ENCODE measurements around the gene TSPAN9. TPM values are rescaled to one million over a fixed set of nuclear protein-coding genes. Genes with fewer than 3 reads are reported as not detected.

The TSPAN9 gene
- total RNA-seq, 1 donor, result 13.0 TPM

DNA sequence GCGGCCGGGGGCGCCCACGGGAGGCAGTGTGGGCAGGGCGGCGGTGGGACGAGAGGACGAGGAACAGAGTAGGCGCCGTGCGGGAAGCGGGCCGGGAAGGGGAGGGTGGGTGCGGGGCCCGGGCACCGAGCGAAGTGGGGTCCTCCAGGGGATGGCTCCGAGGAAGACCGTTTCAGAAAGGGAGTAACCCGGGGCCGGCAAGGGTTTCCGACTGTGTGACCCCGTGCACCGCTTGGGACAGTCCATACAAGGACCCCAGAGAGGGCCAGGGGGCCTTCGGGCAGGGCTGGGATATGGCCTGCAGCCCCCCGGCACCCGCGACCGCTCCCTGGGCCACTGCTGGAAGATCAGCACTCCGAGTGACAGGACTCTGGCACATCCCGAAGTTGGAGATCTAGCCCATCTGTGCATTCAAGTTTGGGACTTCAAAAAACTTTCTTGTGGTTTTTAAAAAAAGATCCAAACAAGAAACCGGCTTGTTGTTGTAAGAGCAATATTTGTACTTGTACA is 448 bp downstream of the TSPAN9 start:
- peak overlapping the region; percentile 76 for H3K4me3 ChIP-seq (ENCODE audit: insufficient read depth, low read length)
- H3K79me2 ChIP-seq (ENCODE audit: insufficient read depth, low read length), result no peaks in the 10 kb centered on the region
- DNase-seq (ENCODE audit: insufficient read length, low spot score, missing footprints), result peak; percentile 90
- H3K9me3 ChIP-seq (ENCODE audit: low read depth, low read length), result no peaks in the 10 kb centered on the region
- H3K27ac ChIP-seq (ENCODE audit: low read depth, low read length), result no peak overlapping the region
- peak overlapping the region; percentile 76 for H2AFZ ChIP-seq (ENCODE audit: low read length)
- H3K4me1 ChIP-seq (ENCODE audit: insufficient read depth, low read length), result peaks cover 9% of the 10 kb centered on the region
- TF ChIP-seq, protein P1, sequence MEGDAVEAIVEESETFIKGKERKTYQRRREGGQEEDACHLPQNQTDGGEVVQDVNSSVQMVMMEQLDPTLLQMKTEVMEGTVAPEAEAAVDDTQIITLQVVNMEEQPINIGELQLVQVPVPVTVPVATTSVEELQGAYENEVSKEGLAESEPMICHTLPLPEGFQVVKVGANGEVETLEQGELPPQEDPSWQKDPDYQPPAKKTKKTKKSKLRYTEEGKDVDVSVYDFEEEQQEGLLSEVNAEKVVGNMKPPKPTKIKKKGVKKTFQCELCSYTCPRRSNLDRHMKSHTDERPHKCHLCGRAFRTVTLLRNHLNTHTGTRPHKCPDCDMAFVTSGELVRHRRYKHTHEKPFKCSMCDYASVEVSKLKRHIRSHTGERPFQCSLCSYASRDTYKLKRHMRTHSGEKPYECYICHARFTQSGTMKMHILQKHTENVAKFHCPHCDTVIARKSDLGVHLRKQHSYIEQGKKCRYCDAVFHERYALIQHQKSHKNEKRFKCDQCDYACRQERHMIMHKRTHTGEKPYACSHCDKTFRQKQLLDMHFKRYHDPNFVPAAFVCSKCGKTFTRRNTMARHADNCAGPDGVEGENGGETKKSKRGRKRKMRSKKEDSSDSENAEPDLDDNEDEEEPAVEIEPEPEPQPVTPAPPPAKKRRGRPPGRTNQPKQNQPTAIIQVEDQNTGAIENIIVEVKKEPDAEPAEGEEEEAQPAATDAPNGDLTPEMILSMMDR (IDR thresholded peaks at IDR 0.05; ENCODE audit: extremely low read depth, low read depth, low read length), result no peak
- peak overlapping the region; percentile 80 for H3K4me2 ChIP-seq (ENCODE audit: insufficient read depth, low read length)
- H3K27me3 ChIP-seq (ENCODE audit: insufficient read depth, low read length), result no peaks in the 10 kb centered on the region
- H4K20me1 ChIP-seq (ENCODE audit: insufficient read depth, low read length), result peaks cover 6% of the 10 kb centered on the region
- no peaks in the 10 kb centered on the region for H3K36me3 ChIP-seq (ENCODE audit: insufficient read depth, low read length)

DNA sequence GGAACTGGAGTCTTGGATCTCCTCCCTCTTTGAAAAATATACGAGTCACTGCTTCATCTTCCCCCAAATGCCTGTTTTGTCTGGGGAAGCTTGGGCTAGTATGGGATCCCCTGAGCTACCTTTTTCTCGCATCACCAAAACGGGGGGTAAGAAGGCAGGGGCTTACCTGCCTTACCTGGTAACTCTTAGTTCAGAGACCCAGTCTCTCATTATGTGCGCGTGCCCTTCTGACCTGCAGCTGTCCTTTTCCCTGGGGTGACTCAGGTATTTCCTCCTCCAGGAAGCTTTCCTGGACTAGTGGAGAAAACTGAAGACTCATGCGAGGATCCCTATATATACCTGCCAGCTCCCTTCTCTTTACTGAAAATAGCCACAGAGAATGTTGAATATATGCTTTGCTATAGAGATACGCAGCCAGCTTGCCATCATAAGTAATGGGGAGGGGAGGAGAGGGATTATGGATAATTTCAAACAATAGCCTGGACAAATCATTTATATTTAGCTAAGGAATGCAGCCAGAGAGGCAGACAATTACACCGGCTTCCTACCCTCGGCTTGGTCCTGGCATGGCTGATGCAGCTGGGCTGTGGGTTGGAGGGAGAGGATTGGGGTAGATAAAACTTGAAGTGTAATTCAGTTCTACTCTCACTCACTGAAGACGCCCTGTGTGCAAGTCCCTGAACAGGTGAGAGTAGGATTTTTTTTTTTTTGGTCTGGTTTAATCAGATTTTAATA is 1.1 kb downstream of the TSPAN9 start:
- H3K4me3 ChIP-seq (ENCODE audit: insufficient read depth, low read length), result peak overlapping the region; percentile 76
- H3K4me2 ChIP-seq (ENCODE audit: insufficient read depth, low read length), result peak overlapping the region; percentile 80
- H3K9me3 ChIP-seq (ENCODE audit: low read depth, low read length), result no peaks in the 10 kb centered on the region
- H2AFZ ChIP-seq (ENCODE audit: low read length), result peak overlapping the region; percentile 76
- no peak overlapping the region for H3K27ac ChIP-seq (ENCODE audit: low read depth, low read length)
- H3K79me2 ChIP-seq (ENCODE audit: insufficient read depth, low read length), result no peaks in the 10 kb centered on the region
- TF ChIP-seq, protein P1 (IDR thresholded peaks at IDR 0.05; ENCODE audit: extremely low read depth, low read depth, low read length), result no peak
- no peaks in the 10 kb centered on the region for H3K36me3 ChIP-seq (ENCODE audit: insufficient read depth, low read length)
- H3K27me3 ChIP-seq (ENCODE audit: insufficient read depth, low read length), result no peaks in the 10 kb centered on the region
- peaks cover 6% of the 10 kb centered on the region for H4K20me1 ChIP-seq (ENCODE audit: insufficient read depth, low read length)
- peaks cover 9% of the 10 kb centered on the region for H3K4me1 ChIP-seq (ENCODE audit: insufficient read depth, low read length)
- DNase-seq (ENCODE audit: insufficient read length, low spot score, missing footprints), result peak; percentile 18

DNA sequence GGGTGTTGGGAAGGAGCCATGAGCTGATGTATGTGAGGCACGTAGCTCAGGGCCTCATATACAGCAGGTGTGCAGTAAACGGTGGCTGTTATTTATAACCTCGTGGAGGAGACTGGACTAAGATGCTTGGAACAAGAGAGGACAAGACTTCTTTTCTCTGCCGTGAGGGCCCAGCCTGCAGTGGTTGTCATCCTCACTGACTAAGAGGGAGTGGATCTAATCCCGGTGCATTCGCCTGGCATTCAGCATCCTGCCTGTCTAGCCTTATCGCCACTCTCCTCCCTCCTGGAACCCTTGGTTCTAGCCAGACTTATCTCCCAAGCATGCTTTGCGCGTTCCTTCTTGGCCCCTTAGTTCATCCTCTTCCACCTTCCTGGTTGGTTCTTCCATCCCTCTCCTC is 3.9 kb downstream of the TSPAN9 start:
- H3K79me2 ChIP-seq (ENCODE audit: insufficient read depth, low read length), result no peaks in the 10 kb centered on the region
- H3K9me3 ChIP-seq (ENCODE audit: low read depth, low read length), result no peaks in the 10 kb centered on the region
- no peak for DNase-seq (ENCODE audit: insufficient read length, low spot score, missing footprints)
- peaks cover 6% of the 10 kb centered on the region for H4K20me1 ChIP-seq (ENCODE audit: insufficient read depth, low read length)
- H3K4me1 ChIP-seq (ENCODE audit: insufficient read depth, low read length), result peaks cover 4% of the 10 kb centered on the region
- no peaks in the 10 kb centered on the region for H3K27me3 ChIP-seq (ENCODE audit: insufficient read depth, low read length)
- no peaks in the 10 kb centered on the region for H3K36me3 ChIP-seq (ENCODE audit: insufficient read depth, low read length)
- H3K4me2 ChIP-seq (ENCODE audit: insufficient read depth, low read length), result no peak overlapping the region
- no peak overlapping the region for H3K27ac ChIP-seq (ENCODE audit: low read depth, low read length)
- no peak overlapping the region for H3K4me3 ChIP-seq (ENCODE audit: insufficient read depth, low read length)
- no peak overlapping the region for H2AFZ ChIP-seq (ENCODE audit: low read length)
- TF ChIP-seq, protein P1 (IDR thresholded peaks at IDR 0.05; ENCODE audit: extremely low read depth, low read depth, low read length), result no peak

DNA sequence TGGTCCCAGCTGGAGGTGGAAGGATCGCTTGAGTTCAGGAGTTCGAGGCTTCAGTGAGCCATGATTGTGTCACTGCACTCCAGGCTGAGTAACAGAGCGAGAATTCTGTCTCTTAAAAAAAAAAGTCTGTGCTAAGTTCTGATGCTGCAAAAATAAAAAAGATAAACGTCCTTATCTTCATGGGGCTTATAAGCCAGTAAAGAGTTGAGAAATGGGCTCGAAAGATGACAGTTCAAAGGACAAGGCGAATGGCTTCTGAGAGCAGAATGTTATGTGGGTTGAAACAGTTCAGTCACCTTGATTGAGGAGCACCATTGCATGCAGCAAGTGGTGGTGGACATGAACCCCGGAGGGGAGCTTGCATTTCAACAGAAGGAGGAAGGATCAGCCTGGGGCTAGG is 4.7 kb downstream of the TSPAN9 start:
- TF ChIP-seq, protein P1 (IDR thresholded peaks at IDR 0.05; ENCODE audit: extremely low read depth, low read depth, low read length), result no peak
- peak; percentile 70 for DNase-seq (ENCODE audit: insufficient read length, low spot score, missing footprints)
- Histone ChIP-seq H3K4me3 (ENCODE audit: insufficient read depth, low read length) (no peak overlapping the region), H4K20me1 (ENCODE audit: insufficient read depth, low read length) (peaks cover 6% of the 10 kb centered on the region), H3K27me3 (ENCODE audit: insufficient read depth, low read length) (no peaks in the 10 kb centered on the region), H3K79me2 (ENCODE audit: insufficient read depth, low read length) (no peaks in the 10 kb centered on the region), H2AFZ (ENCODE audit: low read length) (no peak overlapping the region), H3K4me2 (ENCODE audit: insufficient read depth, low read length) (no peak overlapping the region), H3K36me3 (ENCODE audit: insufficient read depth, low read length) (no peaks in the 10 kb centered on the region), H3K4me1 (ENCODE audit: insufficient read depth, low read length) (peaks cover 4% of the 10 kb centered on the region), H3K9me3 (ENCODE audit: low read depth, low read length) (no peaks in the 10 kb centered on the region), H3K27ac (ENCODE audit: low read depth, low read length) (no peak overlapping the region)

Data from osteoblast (primary cell).